Measurements from ENCODE around the gene EMP3.
"Not testable (repeated sequence)": the region's sequence is repeated elsewhere in the genome, so short reads cannot be mapped to it uniquely, and the experiment has no call there.

The EMP3 gene, protein sequence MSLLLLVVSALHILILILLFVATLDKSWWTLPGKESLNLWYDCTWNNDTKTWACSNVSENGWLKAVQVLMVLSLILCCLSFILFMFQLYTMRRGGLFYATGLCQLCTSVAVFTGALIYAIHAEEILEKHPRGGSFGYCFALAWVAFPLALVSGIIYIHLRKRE

DNA sequence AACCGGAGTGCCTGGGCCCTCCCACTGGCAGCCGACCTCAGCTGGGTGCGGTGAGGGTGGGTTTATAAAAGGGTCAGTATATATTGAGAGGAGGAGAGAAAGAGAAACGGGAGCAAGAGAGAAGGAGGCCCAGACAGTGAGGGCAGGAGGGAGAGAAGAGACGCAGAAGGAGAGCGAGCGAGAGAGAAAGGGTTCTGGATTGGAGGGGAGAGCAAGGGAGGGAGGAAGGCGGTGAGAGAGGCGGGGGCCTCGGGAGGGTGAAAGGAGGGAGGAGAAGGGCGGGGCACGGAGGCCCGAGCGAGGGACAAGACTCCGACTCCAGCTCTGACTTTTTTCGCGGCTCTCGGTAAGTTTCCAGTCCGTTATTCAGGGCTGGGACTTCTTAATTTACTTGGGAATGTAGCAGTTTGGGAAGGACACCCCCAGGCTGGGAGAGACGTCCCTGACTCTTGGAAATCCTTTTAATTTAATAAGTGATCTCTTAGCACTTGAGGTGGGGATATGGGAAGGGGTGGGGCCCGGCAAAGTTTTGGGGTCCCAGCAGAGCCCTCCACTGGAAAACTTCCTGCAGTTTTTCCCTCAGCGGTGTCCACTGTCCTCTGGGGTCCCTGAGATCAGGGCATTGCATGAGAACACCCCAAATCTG is at the start of gene EMP3:
Gene EMP3 (plus strand): TSS at position 288 of the 646 bp plus-strand sequence. CDS start 1,293 bp downstream, outside the sequence.
- DNase-seq, result peak; percentile 71

DNA sequence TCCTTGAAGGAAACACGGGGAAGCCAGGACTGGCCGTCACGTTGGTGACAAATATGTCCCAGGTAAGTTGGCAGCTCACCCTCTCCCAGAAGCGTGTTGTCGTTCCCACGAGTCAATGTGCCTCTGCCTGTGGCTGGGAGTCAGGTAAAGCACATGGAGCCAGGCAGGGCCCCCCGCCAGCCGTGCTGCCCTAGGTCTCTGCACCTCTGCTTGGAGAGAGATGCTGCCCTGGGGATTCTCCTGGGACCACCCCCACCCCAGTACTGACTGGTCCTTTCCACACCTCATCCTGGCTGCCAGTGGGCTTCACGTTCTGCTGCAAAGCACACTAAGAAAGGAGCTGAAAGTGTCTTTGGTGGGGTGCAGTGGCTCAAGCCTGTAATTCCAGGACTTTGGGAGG is 45.6 kb upstream of the EMP3 start:
- DNase-seq, result no peak

DNA sequence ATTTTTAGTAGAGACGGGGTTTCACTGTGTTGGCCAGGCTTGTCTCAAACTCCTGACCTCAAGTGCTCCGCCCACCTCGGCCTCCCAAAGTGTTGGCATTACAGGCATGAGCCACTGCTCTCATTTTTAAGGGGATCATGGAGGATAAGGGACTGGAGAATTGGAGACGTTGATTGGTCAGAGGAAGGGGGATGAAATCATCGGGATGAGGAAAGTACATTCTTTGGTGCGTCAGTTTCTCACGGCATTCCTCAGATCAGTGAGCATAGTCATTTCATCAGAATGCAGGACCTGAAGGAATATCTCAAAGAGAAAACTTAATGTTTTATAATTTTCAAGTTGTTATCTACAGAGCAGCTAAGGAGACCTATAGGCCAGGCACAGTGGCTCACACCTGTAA is 41.4 kb upstream of the EMP3 start:
- DNase-seq, result no peak

DNA sequence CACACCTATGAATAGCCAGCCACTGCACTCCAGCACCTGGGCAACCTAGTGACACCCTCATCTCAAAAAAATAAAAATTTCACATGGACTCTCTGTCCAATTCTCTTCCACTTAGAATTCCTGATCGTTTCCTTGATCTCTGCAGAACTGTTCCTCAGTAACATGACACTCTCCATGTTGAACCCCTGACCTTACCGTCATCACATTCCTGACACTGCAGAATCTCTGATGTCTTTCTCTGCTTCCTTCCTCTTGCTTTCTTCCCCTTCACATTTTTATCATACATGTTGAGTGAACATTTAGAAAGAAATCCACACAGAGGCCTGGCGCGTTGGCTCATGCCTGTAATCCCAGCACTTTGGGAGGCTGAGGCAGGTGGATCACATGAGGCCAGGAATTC is 40.5 kb upstream of the EMP3 start:
- DNase-seq, result no peak

DNA sequence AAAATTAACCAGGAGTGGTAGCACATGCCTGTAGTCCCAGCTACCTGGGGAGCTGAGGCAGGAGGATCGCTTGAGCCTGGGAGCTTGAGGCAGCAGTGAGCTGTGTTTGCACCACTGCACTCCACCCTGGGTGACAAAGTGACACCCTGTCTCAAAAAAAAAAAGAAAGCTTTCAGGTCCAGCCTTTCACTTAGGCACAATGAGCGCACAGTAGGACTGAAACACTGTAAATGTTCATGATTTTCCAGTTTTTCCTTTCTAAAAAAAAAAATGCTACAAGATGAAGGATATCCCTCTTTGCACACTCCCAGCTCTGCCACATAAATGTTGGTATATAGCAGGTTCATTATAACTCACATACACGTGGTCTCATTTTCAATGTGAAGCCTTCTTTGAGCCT is 37.6 kb upstream of the EMP3 start:
- no peak for DNase-seq

DNA sequence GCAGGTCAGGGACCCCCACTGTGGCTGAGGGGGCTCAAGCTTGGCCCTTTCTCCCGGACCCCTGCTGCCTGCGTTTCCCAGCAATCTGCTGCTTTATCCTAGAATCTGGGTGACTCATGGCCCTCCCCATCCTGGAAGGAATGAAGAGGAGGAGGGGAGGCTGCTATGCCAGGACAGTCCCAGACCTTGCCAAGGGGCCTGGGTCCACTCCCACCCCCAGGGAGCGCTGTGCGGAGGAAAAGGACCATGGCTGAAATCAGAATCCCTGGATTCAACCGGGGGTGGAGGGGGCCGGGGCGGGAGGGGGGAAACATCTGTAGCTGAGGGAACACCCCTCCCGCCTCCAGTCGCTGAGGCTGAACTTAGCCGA is 35.0 kb upstream of the EMP3 start:
- DNase-seq, result no peak

DNA sequence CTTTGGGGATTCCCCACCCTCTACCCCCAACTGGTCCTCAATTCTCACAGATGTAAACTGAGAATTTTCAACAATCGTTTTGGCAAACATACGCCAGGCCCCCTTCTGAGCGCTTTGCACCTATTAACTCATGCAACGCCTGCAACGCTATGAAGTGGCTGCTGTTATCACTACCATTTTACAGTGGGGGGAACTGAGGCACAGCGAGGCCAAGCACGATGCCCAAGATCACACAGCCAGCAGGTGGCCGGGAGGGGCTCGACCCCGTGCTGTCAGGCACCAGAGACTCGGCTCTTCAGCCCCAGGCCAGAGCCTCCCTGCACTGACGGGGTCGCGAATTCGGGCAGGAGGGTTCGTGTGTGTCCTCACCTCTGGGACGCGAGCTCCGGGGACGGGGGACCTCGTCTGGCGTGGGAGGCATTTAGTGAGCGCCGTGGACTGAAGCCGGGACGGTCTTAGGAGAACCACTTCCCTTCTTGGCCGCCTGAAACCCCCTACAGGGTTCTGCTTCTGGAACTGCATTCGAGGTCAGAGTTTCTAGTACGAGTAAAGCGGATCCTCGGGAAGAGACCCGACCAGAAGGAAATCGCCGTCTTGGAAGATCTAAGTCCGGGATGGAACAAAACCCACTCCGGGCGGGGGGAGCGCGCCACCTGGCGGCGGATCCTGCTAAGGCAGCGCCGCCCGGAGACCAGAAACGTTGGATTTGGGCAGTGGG is 34.4 kb upstream of the EMP3 start:
- DNase-seq, result no peak

DNA sequence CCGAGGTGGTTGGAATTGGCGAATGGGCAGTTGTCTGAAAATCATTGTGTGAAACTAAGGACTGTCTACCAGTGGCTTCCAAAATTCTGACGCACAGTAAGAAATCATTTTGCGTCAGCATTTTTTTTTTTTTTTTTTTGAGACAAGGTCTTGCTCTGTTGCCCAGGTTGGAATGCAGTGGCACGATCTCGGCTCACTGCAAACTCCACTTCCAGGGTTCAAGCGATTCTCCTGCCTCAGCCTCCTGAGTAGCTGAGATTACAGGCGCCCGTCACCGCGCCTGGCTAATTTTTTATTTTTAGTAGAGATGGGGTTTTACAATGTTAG is 33.9 kb upstream of the EMP3 start:
- not testable (repeated sequence) for DNase-seq

DNA sequence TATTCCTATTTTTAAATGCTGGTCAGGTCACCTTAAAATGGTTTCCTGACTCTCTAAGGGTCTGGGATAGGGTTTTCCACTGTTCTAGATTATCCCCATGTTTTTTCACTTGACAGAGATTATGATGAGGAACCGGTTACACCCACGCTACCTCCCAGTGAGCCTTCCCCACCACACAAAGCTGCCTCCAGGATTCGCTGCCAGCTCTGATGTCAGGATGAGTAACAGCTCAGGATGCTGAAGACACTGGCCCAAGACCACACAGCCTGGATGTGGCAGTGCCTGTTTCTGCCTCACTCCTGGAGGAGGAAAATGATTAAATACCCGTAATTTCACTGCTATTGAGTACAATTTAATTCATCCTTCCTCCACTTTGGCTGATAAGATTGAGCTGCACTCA is 32.6 kb upstream of the EMP3 start:
- DNase-seq, result no peak

DNA sequence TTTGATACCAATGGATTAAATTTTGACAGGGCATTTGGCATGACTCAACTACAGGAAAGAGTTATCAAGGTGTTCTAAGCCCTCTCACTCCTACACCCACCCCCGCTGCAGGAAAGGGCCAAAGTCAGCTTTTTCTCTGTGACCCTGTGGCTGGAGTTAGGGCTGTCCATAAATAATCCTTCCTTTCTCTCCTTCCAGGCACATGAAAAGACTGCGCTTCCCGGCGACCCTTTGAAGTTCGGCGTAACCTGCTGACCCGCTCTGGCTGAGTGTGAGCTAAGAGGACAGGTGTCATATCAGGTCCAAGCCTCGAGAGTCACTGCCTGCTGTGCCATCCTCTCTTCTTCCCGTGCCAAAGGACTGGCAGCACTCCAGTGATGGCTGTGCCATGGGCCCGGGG is 29.9 kb upstream of the EMP3 start:
- no peak for DNase-seq

DNA sequence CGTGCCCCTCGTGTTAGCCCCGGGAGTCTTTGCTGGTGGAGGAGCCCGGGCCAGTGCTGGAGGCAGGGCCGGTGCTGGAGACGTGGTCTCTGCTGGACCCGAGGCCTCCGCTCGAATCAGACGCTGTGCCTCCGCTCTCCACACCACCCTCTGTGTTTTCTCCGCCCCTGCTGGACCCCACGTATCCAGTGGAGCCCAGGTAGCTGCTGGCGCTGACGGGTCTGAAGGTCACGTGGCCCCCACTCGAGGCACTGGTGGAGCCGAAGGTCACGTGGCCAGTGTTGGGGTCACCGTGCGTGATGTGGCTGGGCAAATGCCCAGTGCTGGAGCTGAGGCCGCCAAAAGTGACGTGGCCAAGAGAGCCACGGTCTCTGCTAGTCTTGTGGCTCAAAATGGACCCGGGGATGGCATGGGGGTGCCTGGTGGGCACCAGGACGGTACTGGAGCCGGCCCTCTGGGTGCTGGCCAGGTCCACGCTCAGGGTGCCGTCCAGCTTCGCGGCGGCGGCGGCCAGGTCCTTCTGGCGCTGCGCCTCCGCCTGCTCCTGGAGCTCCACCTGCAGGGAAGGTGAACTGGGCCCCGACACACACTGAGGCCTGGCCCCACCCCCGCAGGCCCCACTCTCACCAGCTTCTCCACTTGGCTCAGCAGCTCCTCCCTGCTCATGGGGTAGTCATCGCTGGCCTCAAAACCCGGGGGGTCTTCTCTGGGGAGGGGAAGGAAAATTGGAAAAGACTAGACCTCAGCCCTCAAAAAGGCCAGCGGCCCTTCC is 28.2 kb upstream of the EMP3 start:
- DNase-seq, result no peak

DNA sequence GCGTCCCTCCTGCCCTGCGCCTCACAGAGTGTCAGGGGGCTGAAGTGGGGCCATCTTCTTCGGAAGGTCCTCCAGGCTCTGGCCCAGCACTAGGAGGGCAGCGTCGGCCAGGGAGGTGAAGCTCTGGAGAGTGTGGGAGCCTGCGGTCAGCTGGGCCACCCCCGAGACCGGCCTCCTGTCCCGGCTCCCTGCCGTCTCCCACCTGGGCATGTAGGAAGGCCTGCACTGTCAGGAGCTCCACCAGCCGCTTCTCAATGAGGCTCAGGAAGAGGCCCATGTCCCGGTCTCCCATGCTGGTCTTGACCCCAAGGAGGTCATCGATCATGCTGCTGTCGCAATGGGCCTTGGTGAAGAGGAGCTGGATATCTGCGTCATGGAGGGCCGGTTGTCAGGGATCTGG is 27.4 kb upstream of the EMP3 start:
- no peak for DNase-seq

DNA sequence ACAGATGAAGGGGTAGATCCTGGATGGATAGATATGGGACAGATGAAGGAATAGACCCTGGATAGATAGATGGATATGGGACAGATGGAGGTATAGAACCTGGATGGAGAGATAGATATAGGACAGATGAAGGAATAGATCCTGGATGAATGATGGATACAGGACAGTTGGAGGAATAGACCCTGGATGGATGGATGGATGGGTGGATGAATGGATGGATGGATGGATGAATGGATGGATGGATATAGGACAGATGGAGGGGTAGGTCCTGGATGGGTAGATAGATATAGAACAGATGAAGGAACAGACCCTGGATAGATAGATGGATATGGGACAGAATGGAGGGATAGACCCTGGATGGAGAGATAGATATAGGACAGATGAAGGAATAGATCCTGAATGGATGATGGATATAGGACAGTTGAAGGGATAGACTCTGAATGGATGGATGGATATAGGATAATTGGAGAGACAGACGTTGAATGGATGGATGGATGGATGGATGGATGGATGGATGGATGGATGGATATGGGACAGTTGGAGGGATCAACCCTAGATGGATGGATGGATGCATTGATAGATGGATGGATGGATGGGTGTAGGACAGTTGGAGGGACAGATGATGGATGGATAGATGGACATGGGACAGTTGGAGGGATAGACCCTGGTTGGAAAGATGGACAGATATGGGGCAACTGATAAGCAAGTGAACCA is 23.3 kb upstream of the EMP3 start:
- no peak for DNase-seq

DNA sequence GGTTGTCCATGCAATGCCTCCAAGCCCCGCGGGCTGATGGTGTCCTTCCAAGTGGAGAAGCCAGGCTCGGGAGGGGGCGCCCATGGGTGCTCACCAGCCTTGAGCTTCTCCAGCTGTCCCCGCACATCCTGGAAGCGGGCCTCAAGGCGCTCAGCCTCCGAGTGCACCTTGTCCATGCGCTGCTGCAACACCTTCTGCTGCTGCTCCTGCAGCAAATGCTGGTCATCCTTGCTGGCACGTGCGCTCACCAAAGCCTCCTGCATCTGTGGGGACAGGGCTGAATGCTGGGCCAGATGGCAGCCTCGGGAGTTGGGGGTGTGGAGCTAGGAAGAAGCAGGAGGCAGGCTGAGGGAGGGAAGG is 22.8 kb upstream of the EMP3 start:
- no peak for DNase-seq

DNA sequence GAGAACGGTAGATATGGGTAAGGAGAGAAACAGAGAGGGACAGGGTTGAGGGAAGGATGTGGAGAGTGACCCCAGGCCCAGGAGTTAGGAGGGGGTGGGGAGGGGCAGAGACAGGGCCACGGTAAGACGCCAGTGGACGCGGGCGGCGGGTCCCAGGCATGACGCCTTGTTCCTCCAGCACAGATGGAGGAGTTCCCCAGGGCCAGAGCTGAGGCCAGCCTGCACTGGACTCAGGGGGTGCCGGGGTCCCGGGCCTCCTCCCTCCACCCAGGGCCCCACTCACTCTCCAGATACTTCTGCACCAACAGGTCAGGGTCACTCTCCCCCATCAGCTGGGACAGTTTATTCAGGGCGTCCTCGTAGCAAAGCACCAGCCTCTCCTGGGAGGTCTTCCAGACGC is 22.0 kb upstream of the EMP3 start:
- DNase-seq, result no peak

DNA sequence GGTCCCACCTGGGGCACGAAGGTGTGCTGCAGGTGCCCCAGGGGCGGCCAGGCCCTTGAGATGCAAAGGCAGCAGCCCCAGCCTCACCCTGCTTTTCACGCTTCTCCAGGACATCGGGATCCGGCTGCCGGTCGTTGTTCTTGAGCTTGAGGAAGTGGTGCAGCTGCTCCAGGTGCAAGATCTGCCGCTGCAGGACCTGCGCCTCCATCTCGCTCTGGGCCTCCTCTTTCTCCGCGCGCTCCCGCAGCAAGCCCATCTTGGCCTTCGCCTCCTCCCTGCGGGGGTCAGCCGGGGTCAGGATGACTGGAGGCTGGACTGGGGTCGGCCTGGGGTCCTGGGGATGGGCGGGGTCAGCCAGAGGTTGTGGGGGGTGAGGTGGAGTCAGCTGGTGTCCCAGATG is 21.5 kb upstream of the EMP3 start:
- no peak for DNase-seq

DNA sequence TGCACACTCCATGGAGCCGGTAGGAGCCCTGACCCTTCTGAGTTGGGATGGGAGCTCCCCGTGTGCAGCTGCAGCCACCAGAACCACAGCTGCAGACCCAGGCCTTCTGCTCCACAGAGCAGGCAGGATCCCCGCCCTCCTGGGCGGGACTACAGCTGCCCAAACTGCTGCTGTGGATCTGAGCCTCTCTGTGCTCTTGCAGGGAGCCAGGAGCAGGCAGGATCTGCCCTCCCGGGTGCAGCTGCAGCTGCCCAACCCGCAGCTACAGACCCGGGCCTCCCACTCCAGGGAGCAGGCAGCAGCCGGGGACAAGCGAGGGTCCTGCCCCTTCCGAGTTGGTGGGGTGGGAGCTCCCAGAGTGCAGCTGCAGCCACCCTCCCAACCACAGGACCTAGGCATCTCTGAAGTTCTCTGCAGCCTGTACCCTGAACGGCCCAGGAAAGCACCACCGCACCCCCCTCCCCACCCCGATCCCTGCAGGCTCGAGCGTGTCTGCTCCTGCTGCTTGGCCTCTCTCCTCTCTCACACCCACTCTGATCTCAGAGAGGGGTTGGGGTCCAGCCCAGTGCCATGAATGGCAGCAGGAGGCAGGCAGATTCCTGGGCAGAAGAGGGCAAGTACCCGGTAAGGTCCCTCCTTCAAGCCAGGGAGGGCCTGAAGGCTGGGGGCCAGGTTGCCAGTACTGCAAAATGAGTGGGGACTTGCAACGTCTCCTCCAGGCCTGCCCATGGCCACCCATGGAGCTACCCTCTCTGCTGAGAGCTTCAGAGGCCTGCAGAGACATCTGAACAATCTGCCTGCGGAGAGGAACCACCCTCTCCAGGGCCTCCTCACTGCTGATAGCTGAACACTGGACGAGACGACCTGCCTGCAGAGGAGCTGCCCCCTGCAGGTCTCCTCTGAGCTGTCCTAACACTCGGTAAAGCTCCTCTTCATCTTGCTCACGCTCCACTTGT is 16.4 kb upstream of the EMP3 start:
- no peak for DNase-seq

DNA sequence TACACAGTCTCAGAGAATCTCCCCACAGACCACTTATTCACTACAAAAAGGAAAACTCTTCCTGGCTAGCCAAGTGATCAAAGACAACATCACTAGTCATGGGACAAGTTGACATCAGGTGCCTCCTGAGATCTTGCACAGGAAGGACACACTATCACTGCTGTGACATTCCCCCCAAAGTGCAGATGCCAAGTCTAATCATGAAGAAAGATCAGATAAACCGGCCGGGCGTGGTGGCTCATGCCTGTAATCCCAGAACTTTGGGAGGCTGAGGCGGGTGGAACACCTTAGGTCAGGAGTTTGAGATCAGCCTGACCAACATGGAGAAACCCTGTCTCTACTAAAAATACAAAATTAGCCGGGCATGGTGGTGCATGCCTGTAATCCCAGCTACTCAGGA is 15.6 kb upstream of the EMP3 start:
- DNase-seq, result not testable (repeated sequence)

DNA sequence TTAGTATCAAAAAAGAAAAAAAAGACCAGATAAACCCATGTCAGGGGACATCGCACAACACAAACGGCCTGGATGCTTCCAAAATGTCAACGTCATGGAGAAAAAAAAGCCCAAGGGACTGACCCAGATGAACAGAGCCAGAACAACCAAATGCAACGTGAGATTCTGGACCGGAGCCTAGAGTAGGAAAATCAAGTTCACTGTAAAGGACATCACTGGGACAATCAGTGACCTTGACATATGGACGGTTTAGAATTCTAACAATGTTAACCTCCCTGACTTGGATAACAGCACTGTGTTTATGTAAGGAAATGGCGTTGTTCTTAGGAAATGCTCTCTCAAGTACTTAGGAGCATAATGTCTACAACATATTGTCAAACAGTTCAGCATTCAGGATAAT is 15.1 kb upstream of the EMP3 start:
- no peak for DNase-seq

DNA sequence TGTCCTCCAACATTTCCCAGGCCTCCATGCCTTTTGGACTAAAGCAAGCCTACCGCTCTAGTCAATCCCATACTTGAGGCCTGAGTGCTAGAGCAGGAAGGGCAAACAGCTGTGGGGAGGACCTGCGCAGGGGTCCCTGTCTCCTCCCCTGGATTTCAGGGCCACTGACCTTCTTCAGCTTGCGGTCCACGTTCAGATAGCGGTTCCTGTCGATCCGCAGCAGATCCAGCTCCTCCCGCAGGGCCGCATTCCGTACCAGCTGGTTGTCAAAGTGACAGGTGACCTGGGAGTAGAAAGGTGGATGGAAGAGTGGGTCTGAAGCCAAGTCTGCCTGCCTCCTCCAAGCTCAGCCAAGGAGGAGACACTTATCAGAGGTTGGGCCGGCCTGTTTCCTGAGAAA is 14.0 kb upstream of the EMP3 start:
- DNase-seq, result no peak

DNA sequence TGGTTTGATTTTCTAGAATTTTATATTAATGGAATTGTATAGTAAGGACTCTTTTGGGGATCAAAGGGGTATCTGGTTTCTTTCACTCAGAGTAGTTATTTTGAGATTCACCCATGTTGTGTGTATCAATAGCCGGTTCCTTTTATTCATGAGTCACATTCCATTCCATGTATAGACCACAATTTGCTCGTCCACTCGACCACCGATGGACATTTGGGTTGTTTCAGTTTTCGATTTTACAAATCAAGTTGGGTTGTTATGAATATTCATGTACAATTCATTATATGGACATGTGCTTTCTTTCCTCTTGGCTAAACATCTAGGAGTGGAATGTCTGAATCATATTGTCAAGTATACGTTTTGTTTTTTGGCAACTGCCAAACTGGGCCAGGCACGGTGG is 9.6 kb upstream of the EMP3 start:
- DNase-seq, result no peak

DNA sequence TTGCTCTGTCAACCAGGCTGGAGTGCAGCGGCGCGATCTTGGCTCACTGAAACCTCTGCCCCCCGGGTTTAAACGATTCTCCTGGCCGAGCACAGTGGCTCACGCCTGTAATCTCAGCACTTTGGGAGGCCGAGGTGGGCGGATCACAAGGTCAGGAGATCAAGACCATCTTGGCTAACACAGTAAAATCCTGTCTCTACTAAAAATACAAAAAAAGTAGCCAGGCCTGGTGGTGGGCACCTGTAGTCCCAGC is 7.7 kb upstream of the EMP3 start:
- not testable (repeated sequence) for DNase-seq

Data from SIG-M5 (cell line).